A549 (cell line): ENCODE data around the gene TYW1B. TPM values are rescaled to one million over a fixed set of nuclear protein-coding genes. Genes with fewer than 3 reads are reported as not detected.
"Not testable (repeated sequence)": the region's sequence is repeated elsewhere in the genome, so short reads cannot be mapped to it uniquely, and the experiment has no call there.

ENCODE experiments used
- ATAC-seq, 2 experiments: fragments of 200-7000 bp in 1 of 2; fragments of >200 bp in 1 of 2; cut with Nextera tagmentation in 1 of 2; cut with Tn5 transposase in 1 of 2; 3 replicates each; pipeline versions ENCODE4 v1.8.0 to v1.9.1; 2018 to 2020; ENCODE audit warnings: mild to moderate bottlenecking in 1 of 2, moderate library complexity in 1 of 2
- CTCF ChIA-PET: fragments of 300-600 bp; sonication (Branson Sonifier 250); formaldehyde crosslinking; extraction: SDS; loops from one replicate; lab custom pipeline; 2021; ENCODE audit warnings: antibody characterized with exemption, inconsistent platforms; lab: Yijun Ruan, JAX
- POLR2A ChIA-PET: fragments of 350-600 bp; formaldehyde crosslinking; extraction: SDS; loops from one replicate; lab custom pipeline; 2021; ENCODE audit warnings: antibody characterized with exemption, inconsistent platforms; lab: Yijun Ruan, JAX
- DNase-seq, 2 experiments: peaks; one replicate each; pipeline versions ENCODE4 v3.0.0 to v3.0.0-alpha.2; 2011 to 2016; ENCODE audit warnings: low read depth in 1 of 2, low spot score in 1 of 2
- FAIRE-seq: peaks from 2 replicates; lab custom pipeline; 2011; peaks lifted over from hg19 to GRCh38; lab: Jason Lieb, UNC
- H3K27ac ChIP-seq, 2 experiments: fragments of >200 bp; sonication (Bioruptor Twin); formaldehyde crosslinking; 3 replicates each; pipeline ENCODE4 v1.5.1; 2016 to 2017
- H3K4me1 ChIP-seq: fragments of >200 bp; sonication (Bioruptor Twin); formaldehyde crosslinking; 3 replicates; pipeline ENCODE4 v1.6.1; 2016
- H3K4me2 ChIP-seq: fragments of >200 bp; sonication (Bioruptor Twin); formaldehyde crosslinking; 3 replicates; pipeline ENCODE4 v1.6.1; 2016
- H3K4me3 ChIP-seq: fragments of >200 bp; sonication (Bioruptor Twin); formaldehyde crosslinking; 3 replicates; pipeline ENCODE4 v1.5.1; 2016
- H3K9me3 ChIP-seq: fragments of >200 bp; sonication (Bioruptor Twin); formaldehyde crosslinking; 3 replicates; pipeline ENCODE4 v1.6.1; 2016
- RAD21 ChIP-seq, 2 experiments: fragments of >200 bp in 1 of 2; sonication (Bioruptor Twin) in 1 of 2; formaldehyde crosslinking in 1 of 2; IDR thresholded peaks in 1 of 2; conservative IDR thresholded peaks in 1 of 2; 2 replicates in 1 of 2; 3 replicates in 1 of 2; pipeline ENCODE4 v1.6.1; 2012 to 2018; ENCODE audit warnings: inconsistent platforms in 1 of 2
- WGBS: methylation state at CpG from one replicate; pipeline ENCODE4 v1.1.6; 2017; ENCODE audit errors: missing lambda C conversion rate; 5-methylcytosine and 5-hydroxymethylcytosine counted together
- polyA plus RNA-seq, 4 experiments: library from polyadenylated mRNA; depleted of rRNA in 3 of 4; stranded (reverse); fragments of >200 nt; fragmentation: RNase III in 1 of 4; extraction: RNeasy Plus Mini Kit Qiagen cat#74134 plus additional on column Dnase treatment in 1 of 4; gene quantifications; 2 replicates in 3 of 4; 3 replicates in 1 of 4; pipeline ENCODE4 v1.2.3, GENCODE V29; 2011 to 2017

TYW1B gene
- polyA plus RNA-seq, 2 of the 4 experiments (the other 2 are of a cell fraction): 2.7 to 4.6 TPM

DNA sequence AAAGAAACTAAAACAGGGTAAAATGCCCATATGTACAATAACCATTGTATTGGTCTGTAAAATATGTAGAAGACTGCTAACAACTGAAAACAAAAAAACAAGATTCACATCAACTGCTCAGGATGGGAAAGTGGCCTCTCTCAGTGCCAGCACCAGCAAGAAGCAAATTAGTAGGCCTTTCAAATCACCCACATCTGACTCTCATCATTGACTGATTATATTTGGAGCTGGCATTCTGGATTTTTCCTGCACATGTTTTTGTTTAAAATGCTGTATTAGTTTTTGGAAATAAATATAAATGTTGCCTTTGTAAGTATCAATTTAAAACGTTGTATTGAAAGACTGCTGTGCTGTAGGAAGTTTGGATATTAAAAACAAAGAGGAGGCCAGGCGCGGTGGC lies 161.0 kb downstream of the TYW1B start:
- POLR2A ChIA-PET, H3K4me1 ChIP-seq, H3K4me3 ChIP-seq, FAIRE-seq, CTCF ChIA-PET, DNase-seq, H3K4me2 ChIP-seq, ATAC-seq, H3K27ac ChIP-seq, H3K9me3 ChIP-seq: not testable (repeated sequence)
- 50% methylated on average over 3 of the region's 3 CpGs for WGBS

DNA sequence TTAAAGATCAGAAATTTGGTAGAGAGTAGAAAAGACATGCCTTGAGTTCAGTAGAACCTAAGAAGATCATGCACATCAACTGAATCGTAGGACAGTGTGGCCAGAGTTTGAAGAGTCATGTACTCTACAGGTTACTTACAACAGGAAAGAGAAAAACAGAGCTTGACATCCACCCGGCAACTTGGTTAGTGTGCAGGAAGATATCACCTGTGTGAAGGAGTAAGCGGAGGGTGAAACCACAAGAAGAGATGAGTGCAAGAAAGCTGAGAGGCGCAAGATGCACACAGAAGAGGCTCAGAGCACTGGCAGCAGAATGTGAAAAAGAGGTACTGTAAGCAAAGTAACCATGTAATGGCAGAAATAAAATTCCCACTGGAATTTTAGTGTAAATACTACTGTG lies 179.4 kb downstream of the TYW1B start:
- H3K4me1 ChIP-seq, FAIRE-seq, DNase-seq, H3K9me3 ChIP-seq, H3K4me3 ChIP-seq, ATAC-seq, H3K27ac ChIP-seq, POLR2A ChIA-PET, H3K4me2 ChIP-seq: not testable (repeated sequence)
- WGBS: 88% methylated on average over 4 of the region's 4 CpGs
- CTCF ChIA-PET: interaction anchor here (0.6 kb wide), 1 partner anchor 58 kb away, joined by 4 read pairs; no protein-coding TSS in a partner anchor

DNA sequence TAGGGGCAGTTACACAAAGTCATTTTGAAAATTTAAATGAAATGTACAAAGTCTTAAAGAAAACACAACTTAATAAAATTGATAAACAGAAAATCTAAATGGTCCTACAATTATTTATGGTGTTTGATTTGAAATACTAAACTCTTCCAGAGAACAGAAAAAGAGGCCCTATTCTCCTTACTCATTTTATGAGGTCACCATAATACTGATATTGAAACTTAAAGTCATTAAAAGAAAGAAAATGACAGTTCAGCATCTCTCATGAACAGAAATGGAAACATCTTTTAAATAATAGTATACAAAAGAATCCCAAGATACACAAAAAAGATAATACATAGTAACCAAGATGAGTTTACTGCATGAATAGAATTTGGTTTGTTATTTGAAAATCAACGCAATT lies 184.3 kb downstream of the TYW1B start:
- FAIRE-seq, H3K4me1 ChIP-seq, H3K4me3 ChIP-seq, POLR2A ChIA-PET, H3K27ac ChIP-seq, H3K9me3 ChIP-seq, DNase-seq, H3K4me2 ChIP-seq, ATAC-seq, CTCF ChIA-PET: not testable (repeated sequence)
- 51% methylated on average over 1 of the region's 1 CpG for WGBS

DNA sequence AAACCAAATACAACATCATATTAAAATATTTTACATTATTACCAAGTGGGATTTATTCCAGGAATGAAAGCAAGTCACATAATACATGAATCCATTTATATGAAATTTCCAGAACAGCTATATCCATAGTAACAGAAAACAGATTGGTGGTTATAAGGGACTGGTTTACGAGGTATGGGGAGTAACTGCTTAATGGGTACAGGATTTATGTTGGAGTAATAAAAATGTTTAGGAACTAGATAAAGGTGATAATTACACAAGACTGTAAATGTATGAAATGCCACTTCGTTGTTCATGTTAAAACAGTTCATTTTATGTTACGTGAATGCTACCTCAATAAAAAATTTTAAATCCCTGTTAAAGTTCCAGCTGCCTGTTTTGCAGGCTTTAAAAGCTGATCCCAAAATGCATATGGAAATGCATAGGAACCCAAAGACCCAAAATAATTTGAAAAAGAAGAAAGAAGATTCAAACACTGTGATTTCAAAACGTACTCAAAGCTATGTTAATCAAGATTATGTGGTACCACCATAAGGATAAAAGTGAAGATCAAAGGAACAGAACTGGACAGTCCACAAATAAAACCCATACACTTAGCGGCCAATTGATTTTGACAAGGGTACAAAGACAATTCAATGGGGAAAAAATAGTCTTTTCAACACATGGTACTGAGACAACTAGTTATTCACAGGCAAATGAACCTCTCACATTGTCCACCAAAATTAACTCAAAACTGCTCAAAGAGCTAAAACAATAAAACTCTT lies 186.3 kb downstream of the TYW1B start:
- H3K4me1 ChIP-seq, DNase-seq, H3K9me3 ChIP-seq, POLR2A ChIA-PET, H3K27ac ChIP-seq, ATAC-seq, H3K4me3 ChIP-seq, H3K4me2 ChIP-seq: not testable (repeated sequence)
- CTCF ChIA-PET: interaction anchor here (0.7 kb wide), 1 partner anchor 1813 kb away, joined by 3 read pairs; no protein-coding TSS in a partner anchor
- 54% methylated on average over 5 of the region's 5 CpGs for WGBS
- peak; percentile 56 for FAIRE-seq

- ATAC-seq, H3K4me3 ChIP-seq, DNase-seq, H3K27ac ChIP-seq, CTCF ChIA-PET, H3K4me2 ChIP-seq, POLR2A ChIA-PET, H3K4me1 ChIP-seq, H3K9me3 ChIP-seq, FAIRE-seq: not testable (repeated sequence)
- whole genome bisulfite sequencing: 61% methylated on average over 2 of the region's 2 CpGs
Observed at GRCh38 chr7:72640740-72641139, 187.3 kb downstream of the TYW1B start.

DNA sequence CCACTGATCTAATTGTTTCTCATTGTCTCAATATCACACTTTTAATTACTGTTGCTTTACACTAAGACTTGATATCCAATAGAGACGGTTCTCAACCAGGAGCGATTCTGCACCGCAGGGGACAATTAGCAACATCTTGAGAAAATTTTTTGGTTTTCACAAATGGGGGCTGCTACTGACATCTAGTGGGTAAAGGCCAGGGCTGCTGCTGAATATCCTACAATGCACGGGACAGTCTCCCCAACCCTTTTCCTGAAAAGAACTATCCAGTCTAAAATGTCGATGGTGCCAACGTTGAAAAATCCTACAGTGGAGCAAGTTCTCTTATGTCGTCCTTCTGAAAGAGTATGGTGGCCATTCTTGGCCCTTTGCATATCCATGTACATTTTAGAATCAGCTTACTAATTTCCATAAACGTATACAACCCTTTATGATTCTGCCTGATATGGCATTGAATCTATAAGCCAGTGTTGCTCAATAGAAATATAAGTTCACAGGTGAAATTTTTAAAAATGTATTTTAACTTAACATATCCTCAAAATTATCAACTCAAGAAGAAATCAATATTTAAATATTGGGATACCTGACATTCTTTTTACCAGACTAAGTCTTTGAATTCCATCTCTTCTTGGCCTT lies 192.6 kb downstream of the TYW1B start:
- DNase-seq, H3K27ac ChIP-seq, POLR2A ChIA-PET, H3K9me3 ChIP-seq, H3K4me2 ChIP-seq, H3K4me3 ChIP-seq, H3K4me1 ChIP-seq: not testable (repeated sequence)
- ATAC-seq: peak; percentile 80 to 86
- peak; percentile 32 for FAIRE-seq
- CTCF ChIA-PET: interaction anchor here (0.8 kb wide), 1 partner anchor 876 kb away, joined by 3 read pairs; no protein-coding TSS in a partner anchor
- WGBS: 33% methylated on average over 8 of the region's 8 CpGs
- TF ChIP-seq RAD21 (conservative IDR thresholded peaks at IDR 0.05 in 1 of 2, IDR thresholded peaks at IDR 0.05 in 1 of 2): peak in 1 of 2 experiments; percentile 33

- POLR2A ChIA-PET, H3K4me1 ChIP-seq, CTCF ChIA-PET, H3K4me2 ChIP-seq, H3K27ac ChIP-seq, H3K4me3 ChIP-seq, H3K9me3 ChIP-seq, FAIRE-seq: not testable (repeated sequence)
- ATAC-seq: peak; percentile 56 to 73
- WGBS: 100% methylated on average over 1 of the region's 1 CpG
- DNase-seq: peak in 1 of 2 experiments; percentile 27
Observed at GRCh38 chr7:72632765-72633292, 195.2 kb downstream of the TYW1B start.

DNA sequence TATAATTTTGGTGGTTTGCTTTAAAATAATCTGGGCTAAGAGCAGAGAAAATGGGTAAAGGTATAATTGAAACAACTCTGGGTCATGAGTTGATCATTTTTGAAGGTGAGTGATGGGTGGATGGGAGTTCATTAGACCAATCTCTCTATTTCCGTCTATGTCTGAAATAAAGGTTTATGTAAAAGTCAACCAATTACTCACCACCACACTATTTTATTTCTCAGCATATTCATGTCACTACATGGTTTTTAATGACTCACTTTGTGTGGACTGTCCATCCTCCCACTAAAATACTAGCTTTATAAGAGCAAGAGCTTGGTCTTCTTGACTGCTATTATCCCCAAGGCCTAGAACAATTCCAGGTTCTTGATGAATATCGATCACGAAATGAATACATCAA lies 199.6 kb downstream of the TYW1B start:
- POLR2A ChIA-PET, H3K9me3 ChIP-seq, CTCF ChIA-PET, ATAC-seq, H3K4me3 ChIP-seq, H3K27ac ChIP-seq, DNase-seq, FAIRE-seq, H3K4me1 ChIP-seq, H3K4me2 ChIP-seq: not testable (repeated sequence)
- WGBS: 89% methylated on average over 1 of the region's 3 CpGs

DNA sequence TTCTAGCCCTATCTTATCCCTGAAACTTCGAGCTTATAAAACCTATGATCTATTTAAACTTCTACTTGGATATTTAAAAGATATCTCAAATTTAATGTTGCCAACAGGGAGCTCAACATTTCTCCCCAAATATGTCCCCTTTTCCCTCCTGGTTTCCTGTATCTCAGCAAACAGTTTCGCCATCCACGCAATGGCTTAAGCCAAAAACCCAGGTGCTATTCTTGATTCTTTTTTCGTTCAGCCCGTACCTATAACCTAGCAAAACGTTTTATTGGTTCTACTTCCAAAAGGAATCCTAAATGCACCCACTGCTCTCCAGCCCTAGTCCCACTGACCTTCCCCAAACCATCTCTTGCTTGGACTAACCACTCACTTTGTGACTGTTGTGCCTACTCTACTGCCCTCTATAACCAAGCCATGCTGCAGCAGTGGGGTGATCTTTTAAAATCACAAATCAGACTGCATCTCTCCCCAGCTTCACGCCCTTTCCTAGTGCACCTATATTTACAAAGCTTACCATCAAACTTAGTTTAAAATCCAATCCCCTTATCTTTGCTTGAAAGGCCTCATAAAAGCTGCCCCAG lies 201.5 kb downstream of the TYW1B start:
- CTCF ChIA-PET, H3K27ac ChIP-seq, H3K9me3 ChIP-seq, DNase-seq, POLR2A ChIA-PET, FAIRE-seq, H3K4me1 ChIP-seq, ATAC-seq, H3K4me3 ChIP-seq, H3K4me2 ChIP-seq: not testable (repeated sequence)
- 75% methylated on average over 7 of the region's 7 CpGs for WGBS

DNA sequence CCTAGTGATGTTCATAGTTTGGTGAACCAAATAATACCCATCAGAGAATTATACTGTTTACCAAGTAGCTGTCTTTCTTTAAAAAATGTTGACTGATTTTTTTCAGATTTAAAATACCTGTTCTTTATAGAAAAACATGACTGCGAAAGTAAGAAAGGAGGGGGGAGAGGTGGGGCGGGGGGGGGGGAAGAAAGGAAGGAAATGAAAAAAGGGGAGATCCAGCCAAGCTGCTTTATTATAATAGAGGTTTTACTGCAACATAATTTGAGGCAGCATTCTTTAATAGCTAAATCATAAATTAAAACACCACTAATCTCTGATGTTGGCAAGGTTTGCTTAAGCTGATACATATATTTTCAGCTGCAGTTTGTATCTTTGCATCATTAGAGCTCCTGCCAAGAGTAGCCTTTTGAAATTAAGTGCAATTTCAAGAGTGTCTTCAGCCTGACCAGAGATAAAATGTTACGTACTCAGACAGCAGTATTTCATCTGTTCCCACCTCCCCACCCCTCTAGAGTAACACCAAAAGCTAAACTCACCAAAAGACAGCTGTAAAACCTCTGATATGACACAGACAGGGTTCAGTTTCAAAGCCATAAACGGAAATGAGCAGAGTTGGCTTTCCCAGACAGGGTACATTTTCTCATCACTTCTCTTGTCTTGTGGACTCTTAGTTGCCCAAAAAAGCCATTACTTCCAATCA lies 202.1 kb downstream of the TYW1B start:
- FAIRE-seq, DNase-seq, ATAC-seq, H3K4me1 ChIP-seq, H3K4me2 ChIP-seq, POLR2A ChIA-PET, H3K27ac ChIP-seq, H3K4me3 ChIP-seq, H3K9me3 ChIP-seq: not testable (repeated sequence)
- CTCF ChIA-PET: interaction anchor here (0.7 kb wide), 1 partner anchor 467 kb away, joined by 3 read pairs; no protein-coding TSS in a partner anchor
- whole genome bisulfite sequencing: 74% methylated on average over 3 of the region's 4 CpGs
